ENCODE results near the gene THBD.
A peak's percentile ranks its signal among the peaks of the same experiment; 100 is the strongest.

Gene THBD

GRCh38 chr20:23058240-23058639 lies 8.8 kb upstream of the THBD start (continued):
- no peak for TF ChIP-seq CSRNP3 (CRISPR knock-in tag; IDR thresholded peaks at IDR 0.05)

GRCh38 chr20:23052904-23053303 lies 3.4 kb upstream of the THBD start:
- TF ChIP-seq RARB (CRISPR knock-in tag; IDR thresholded peaks at IDR 0.05) = no peak
- no peak for ATAC-seq

GRCh38 chr20:23050847-23051627 lies 1.6 kb upstream of the THBD start:
- peak; percentile 72 for ATAC-seq
- no peak for TF ChIP-seq PATZ1 (CRISPR knock-in tag; IDR thresholded peaks at IDR 0.05; ENCODE audit: borderline replicate concordance)
- no peak for TF ChIP-seq PPARA (CRISPR knock-in tag; IDR thresholded peaks at IDR 0.05; ENCODE audit: borderline replicate concordance)
- TF ChIP-seq ZNF565 (CRISPR knock-in tag; conservative IDR thresholded peaks at IDR 0.05; ENCODE audit: low read depth) = no peak
- no peak for TF ChIP-seq RARB (CRISPR knock-in tag; IDR thresholded peaks at IDR 0.05)
- TF ChIP-seq TCF4 (CRISPR knock-in tag; IDR thresholded peaks at IDR 0.05; ENCODE audit: borderline replicate concordance) = no peak
- no peak for TF ChIP-seq ESRRG (CRISPR knock-in tag; IDR thresholded peaks at IDR 0.05)
- TF ChIP-seq ZFP30 (CRISPR knock-in tag; IDR thresholded peaks at IDR 0.05) = no peak
- TF ChIP-seq TOX (CRISPR knock-in tag; IDR thresholded peaks at IDR 0.05; ENCODE audit: borderline replicate concordance) = no peak

GRCh38 chr20:23050076-23050838 lies 785 bp upstream of the THBD start:
- ATAC-seq = peak; percentile 14
- TF ChIP-seq ZFP3 (CRISPR knock-in tag; IDR thresholded peaks at IDR 0.05) = no peak
- no peak for TF ChIP-seq TOX (CRISPR knock-in tag; IDR thresholded peaks at IDR 0.05; ENCODE audit: borderline replicate concordance)
- TF ChIP-seq CSRNP3 (CRISPR knock-in tag; IDR thresholded peaks at IDR 0.05) = no peak
- no peak for TF ChIP-seq GLIS3 (CRISPR knock-in tag; IDR thresholded peaks at IDR 0.05)
- no peak for TF ChIP-seq BACH2 (CRISPR knock-in tag; IDR thresholded peaks at IDR 0.05; ENCODE audit: borderline replicate concordance)
- TF ChIP-seq PATZ1 (CRISPR knock-in tag; IDR thresholded peaks at IDR 0.05; ENCODE audit: borderline replicate concordance) = no peak
- TF ChIP-seq CSDC2 (CRISPR knock-in tag; IDR thresholded peaks at IDR 0.05) = no peak
- TF ChIP-seq ESRRG (CRISPR knock-in tag; IDR thresholded peaks at IDR 0.05) = no peak
- TF ChIP-seq ZFP30 (CRISPR knock-in tag; IDR thresholded peaks at IDR 0.05) = no peak
- TF ChIP-seq ZNF70 (CRISPR knock-in tag; IDR thresholded peaks at IDR 0.05) = no peak
- TF ChIP-seq ISL1 (CRISPR knock-in tag; IDR thresholded peaks at IDR 0.05) = no peak

GRCh38 chr20:23048283-23049200 lies 930 bp downstream of the THBD start:
- peak; percentile 28 for ATAC-seq
- no peak for TF ChIP-seq OSR1 (CRISPR knock-in tag; IDR thresholded peaks at IDR 0.05)
- TF ChIP-seq ZNF70 (CRISPR knock-in tag; IDR thresholded peaks at IDR 0.05) = no peak
- TF ChIP-seq CREB5 (CRISPR knock-in tag; IDR thresholded peaks at IDR 0.05; ENCODE audit: low read depth) = no peak
- TF ChIP-seq TOX (CRISPR knock-in tag; IDR thresholded peaks at IDR 0.05; ENCODE audit: borderline replicate concordance) = no peak
- TF ChIP-seq BACH2 (CRISPR knock-in tag; IDR thresholded peaks at IDR 0.05; ENCODE audit: borderline replicate concordance) = no peak
- no peak for TF ChIP-seq SNAI2 (CRISPR knock-in tag; IDR thresholded peaks at IDR 0.05)
- TF ChIP-seq ZNF8 (CRISPR knock-in tag; IDR thresholded peaks at IDR 0.05) = no peak
- TF ChIP-seq TCF4 (CRISPR knock-in tag; IDR thresholded peaks at IDR 0.05; ENCODE audit: borderline replicate concordance) = no peak
- TF ChIP-seq CSDC2 (CRISPR knock-in tag; IDR thresholded peaks at IDR 0.05) = no peak
- no peak for TF ChIP-seq RARB (CRISPR knock-in tag; IDR thresholded peaks at IDR 0.05)

Measured in SK-N-SH treated with all-trans-retinoic acid at 6 μM for 48 hours (cell line).